ENCODE measurements around the gene TSC1. TPM values are rescaled to one million over a fixed set of nuclear protein-coding genes. Genes with fewer than 3 reads are reported as not detected.

The TSC1 gene
- total RNA-seq, 1 donor from 2014 or later, result 89.3 TPM

DNA sequence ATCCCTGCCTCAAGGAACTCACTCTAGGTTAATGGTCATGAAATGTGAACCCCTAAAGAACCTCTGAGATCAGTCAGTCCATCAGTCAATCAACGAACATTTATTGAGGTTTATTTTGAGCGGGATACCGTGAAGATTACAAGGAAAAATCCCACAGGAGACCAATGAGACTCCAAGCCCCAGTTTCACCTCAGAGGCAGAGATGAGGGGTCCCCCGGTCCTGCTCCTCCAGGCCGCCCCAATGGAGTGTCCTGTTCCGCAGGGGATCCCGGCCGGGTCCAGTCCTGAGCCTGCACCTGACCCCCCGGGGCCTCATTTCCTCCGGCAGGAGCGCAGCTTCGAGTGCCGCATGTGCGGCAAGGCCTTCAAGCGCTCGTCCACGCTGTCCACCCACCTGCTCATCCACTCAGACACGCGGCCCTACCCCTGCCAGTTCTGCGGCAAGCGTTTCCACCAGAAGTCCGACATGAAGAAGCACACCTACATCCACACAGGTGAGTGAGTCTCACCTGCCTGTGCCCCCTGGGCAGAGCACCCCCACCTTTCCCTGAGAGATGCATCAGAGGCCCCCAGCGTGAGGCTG lies 45.1 kb upstream of the TSC1 start:
- Mint-ChIP-seq H3K27ac (ENCODE audit: unreplicated experiment) (no peak overlapping the region), H3K27me3 (ENCODE audit: unreplicated experiment) (no peaks in the 10 kb centered on the region), H3K36me3 (ENCODE audit: unreplicated experiment) (peaks cover 9% of the 10 kb centered on the region), H3K4me3 (ENCODE audit: unreplicated experiment) (no peak overlapping the region), H3K9me3 (ENCODE audit: unreplicated experiment) (peaks cover 5% of the 10 kb centered on the region), H3K4me1 (ENCODE audit: low read depth, unreplicated experiment) (peaks cover 2% of the 10 kb centered on the region)
- no peak for DNase-seq
- TF ChIP-seq, protein P1, sequence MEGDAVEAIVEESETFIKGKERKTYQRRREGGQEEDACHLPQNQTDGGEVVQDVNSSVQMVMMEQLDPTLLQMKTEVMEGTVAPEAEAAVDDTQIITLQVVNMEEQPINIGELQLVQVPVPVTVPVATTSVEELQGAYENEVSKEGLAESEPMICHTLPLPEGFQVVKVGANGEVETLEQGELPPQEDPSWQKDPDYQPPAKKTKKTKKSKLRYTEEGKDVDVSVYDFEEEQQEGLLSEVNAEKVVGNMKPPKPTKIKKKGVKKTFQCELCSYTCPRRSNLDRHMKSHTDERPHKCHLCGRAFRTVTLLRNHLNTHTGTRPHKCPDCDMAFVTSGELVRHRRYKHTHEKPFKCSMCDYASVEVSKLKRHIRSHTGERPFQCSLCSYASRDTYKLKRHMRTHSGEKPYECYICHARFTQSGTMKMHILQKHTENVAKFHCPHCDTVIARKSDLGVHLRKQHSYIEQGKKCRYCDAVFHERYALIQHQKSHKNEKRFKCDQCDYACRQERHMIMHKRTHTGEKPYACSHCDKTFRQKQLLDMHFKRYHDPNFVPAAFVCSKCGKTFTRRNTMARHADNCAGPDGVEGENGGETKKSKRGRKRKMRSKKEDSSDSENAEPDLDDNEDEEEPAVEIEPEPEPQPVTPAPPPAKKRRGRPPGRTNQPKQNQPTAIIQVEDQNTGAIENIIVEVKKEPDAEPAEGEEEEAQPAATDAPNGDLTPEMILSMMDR (IDR thresholded peaks at IDR 0.05; ENCODE audit: partially characterized antibody, unreplicated experiment), result no peak

DNA sequence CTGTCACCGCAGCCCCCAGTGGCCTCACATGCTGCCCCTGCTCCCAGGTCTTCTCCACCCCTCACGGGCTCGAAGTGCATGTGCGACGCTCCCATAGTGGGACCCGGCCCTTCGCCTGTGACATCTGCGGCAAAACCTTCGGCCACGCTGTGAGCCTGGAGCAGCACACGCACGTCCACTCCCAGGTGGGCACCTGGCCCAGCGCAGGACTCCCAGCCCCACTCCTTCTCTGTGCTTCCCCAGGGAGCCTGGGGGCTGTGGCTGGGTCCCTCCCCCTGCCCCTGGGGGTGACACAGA lies 44.5 kb upstream of the TSC1 start:
- Mint-ChIP-seq H3K36me3 (ENCODE audit: unreplicated experiment) (peaks cover 9% of the 10 kb centered on the region), H3K27me3 (ENCODE audit: unreplicated experiment) (no peaks in the 10 kb centered on the region), H3K9me3 (ENCODE audit: unreplicated experiment) (peaks cover 5% of the 10 kb centered on the region), H3K4me3 (ENCODE audit: unreplicated experiment) (no peak overlapping the region), H3K27ac (ENCODE audit: unreplicated experiment) (no peak overlapping the region), H3K4me1 (ENCODE audit: low read depth, unreplicated experiment) (peaks cover 2% of the 10 kb centered on the region)
- TF ChIP-seq, protein P1 (IDR thresholded peaks at IDR 0.05; ENCODE audit: partially characterized antibody, unreplicated experiment), result no peak
- DNase-seq, result no peak

DNA sequence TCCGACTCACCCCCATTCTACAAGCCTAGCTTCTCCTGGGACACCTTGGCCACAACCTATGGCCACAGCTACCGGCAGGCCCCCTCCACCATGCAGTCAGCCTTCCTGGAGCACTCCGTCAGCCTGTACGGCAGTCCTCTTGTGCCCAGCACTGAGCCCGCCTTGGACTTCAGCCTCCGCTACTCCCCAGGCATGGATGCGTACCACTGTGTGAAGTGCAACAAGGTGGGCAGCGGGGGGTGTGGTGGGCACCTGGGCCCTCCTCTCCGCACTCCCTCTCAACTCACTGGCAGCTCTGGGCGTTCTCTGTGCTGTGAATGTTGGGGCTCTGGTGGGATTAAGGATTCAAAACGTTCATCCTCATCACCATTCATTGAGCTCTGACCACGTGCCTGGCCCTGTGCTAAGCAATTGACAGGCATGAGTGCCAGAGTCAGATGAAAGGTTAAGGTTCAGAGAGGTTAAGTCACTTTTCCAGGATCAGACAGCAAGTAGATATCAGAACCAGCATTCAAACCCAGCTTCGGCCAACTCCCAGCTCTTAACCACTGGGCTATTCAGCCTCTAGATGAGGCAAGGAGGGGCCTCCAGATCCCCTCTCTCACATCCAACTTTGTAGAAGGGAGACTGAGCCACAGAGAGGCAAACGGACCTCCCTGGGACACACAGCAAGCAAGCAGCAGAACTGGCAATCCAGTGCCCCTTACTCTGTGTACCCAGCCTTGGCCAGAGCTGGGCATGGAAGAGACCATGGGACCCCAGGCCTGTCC lies 44.0 kb upstream of the TSC1 start:
- Mint-ChIP-seq H3K27me3 (ENCODE audit: unreplicated experiment) (no peaks in the 10 kb centered on the region), H3K36me3 (ENCODE audit: unreplicated experiment) (peaks cover 9% of the 10 kb centered on the region), H3K4me3 (ENCODE audit: unreplicated experiment) (no peak overlapping the region), H3K9me3 (ENCODE audit: unreplicated experiment) (peaks cover 5% of the 10 kb centered on the region), H3K4me1 (ENCODE audit: low read depth, unreplicated experiment) (peaks cover 2% of the 10 kb centered on the region), H3K27ac (ENCODE audit: unreplicated experiment) (no peak overlapping the region)
- TF ChIP-seq, protein P1 (IDR thresholded peaks at IDR 0.05; ENCODE audit: partially characterized antibody, unreplicated experiment), result no peak
- DNase-seq, result no peak

DNA sequence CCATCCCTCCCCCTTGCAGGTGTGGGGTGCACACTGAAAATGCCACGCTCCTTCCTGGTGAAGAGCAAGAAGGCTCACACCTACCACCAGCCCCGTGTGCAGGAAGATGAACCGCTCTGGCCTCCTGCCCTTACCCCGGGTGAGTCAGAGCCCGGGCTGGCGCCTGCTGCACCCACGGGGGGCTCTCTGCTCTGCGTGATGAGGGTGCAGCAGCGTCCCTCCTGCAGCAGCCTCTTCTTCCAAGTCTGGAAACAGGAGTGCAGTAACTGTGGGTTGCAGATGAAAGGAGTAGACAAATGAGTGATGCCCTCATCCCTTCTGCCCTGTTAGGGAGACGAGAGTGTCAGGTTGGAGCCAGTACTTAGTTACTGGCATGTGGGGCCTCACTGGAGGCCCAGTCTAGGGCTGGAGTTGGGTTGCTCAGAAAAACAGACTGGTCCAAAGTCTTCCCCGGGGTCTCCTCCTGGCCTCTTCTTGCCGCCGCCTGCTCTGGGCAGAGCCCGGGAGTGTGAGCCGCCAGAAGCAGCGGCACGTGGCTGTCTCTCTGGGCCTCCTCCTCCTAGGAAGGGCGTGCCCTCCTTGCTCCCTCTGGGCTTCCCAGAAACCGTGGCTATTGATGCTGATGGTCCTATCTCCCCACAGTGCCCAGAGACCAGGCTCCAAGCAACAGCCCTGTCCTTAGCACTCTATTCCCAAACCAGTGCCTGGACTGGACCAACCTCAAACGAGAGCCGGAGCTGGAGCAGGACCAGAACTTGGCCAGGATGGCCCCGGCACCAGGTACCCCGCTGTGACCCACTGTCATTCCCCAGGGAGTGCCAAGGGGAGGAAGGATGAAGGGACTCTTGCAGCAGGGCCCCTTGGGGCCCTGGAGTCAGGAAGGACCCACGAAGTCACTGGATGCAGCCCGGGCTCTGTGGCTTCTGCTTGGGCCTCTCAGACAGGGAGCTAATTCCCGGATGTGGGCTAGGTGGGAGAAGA lies 42.5 kb upstream of the TSC1 start:
- no peak for DNase-seq
- H3K27ac Mint-ChIP-seq (ENCODE audit: unreplicated experiment), result no peak overlapping the region
- no peak overlapping the region for H3K4me3 Mint-ChIP-seq (ENCODE audit: unreplicated experiment)
- peaks cover 9% of the 10 kb centered on the region for H3K36me3 Mint-ChIP-seq (ENCODE audit: unreplicated experiment)
- H3K4me1 Mint-ChIP-seq (ENCODE audit: low read depth, unreplicated experiment), result peaks cover 2% of the 10 kb centered on the region
- TF ChIP-seq, protein P1 (IDR thresholded peaks at IDR 0.05; ENCODE audit: partially characterized antibody, unreplicated experiment), result no peak
- H3K27me3 Mint-ChIP-seq (ENCODE audit: unreplicated experiment), result no peaks in the 10 kb centered on the region
- peaks cover 2% of the 10 kb centered on the region for H3K9me3 Mint-ChIP-seq (ENCODE audit: unreplicated experiment)

Data from glutamatergic neuron (in vitro differentiated cells).